Immature natural killer cell (primary cell): ENCODE measurements around the gene ZDHHC13. TPM values are rescaled to one million over a fixed set of nuclear protein-coding genes. Genes with fewer than 3 reads are reported as not detected.
"Not testable (repeated sequence)": the region's sequence is repeated elsewhere in the genome, so short reads cannot be mapped to it uniquely, and the experiment has no call there.

ENCODE experiments used
- DNase-seq, 3 donors: peaks; one replicate each; pipeline ENCODE4 v3.0.0; 2022; ENCODE audit warnings: mixed read lengths in 1 of 3
- H3K27ac Mint-ChIP-seq, 6 donors: one replicate each; pipeline ENCODE4 v1.8.0; 2020; ENCODE audit warnings: mixed read lengths in 6 of 6, mild to moderate bottlenecking in 5 of 6, inconsistent platforms in 4 of 6, moderate library complexity in 3 of 6
- H3K27me3 Mint-ChIP-seq, 3 donors: one replicate each; pipeline ENCODE4 v1.8.0; 2020 to 2021; ENCODE audit warnings: low read depth in 3 of 3, mild to moderate bottlenecking in 3 of 3, mixed read lengths in 3 of 3, moderate library complexity in 3 of 3, inconsistent platforms in 1 of 3
- H3K36me3 Mint-ChIP-seq, 3 donors: one replicate each; pipeline ENCODE4 v1.8.0; 2020; ENCODE audit warnings: mixed read lengths in 3 of 3, inconsistent platforms in 2 of 3, mild to moderate bottlenecking in 2 of 3
- H3K4me1 Mint-ChIP-seq, 2 donors: one replicate each; pipeline ENCODE4 v1.8.0; 2020; ENCODE audit warnings: inconsistent platforms in 2 of 2, mild to moderate bottlenecking in 2 of 2, mixed read lengths in 2 of 2, moderate library complexity in 1 of 2
- H3K4me3 Mint-ChIP-seq, 5 donors: one replicate each; pipeline ENCODE4 v1.8.0; 2020; ENCODE audit warnings: mild to moderate bottlenecking in 5 of 5, mixed read lengths in 5 of 5, inconsistent platforms in 3 of 5, moderate library complexity in 3 of 5
- H3K9me3 Mint-ChIP-seq, 6 donors: one replicate each; pipeline ENCODE4 v1.8.0; 2020; ENCODE audit warnings: mild to moderate bottlenecking in 6 of 6, mixed read lengths in 6 of 6, inconsistent platforms in 4 of 6, moderate library complexity in 3 of 6
- polyA plus RNA-seq, 3 donors: library from polyadenylated mRNA; unstranded; fragments of 300-500 nt; fragmentation: Illumina TruSeq; gene quantifications; one replicate each; pipeline ENCODE4 v1.2.3, GENCODE V29; 2021

ZDHHC13 gene
- polyA plus RNA-seq, 3 donors from 2014 or later = 10.2 to 20.4 (median 13.6) TPM

- no peak overlapping the region for H3K4me3 Mint-ChIP-seq
- no peaks in the 10 kb centered on the region for H3K9me3 Mint-ChIP-seq
- no peak for DNase-seq
- H3K27me3 Mint-ChIP-seq = peaks cover 3 to 16% (median 6%) of the 10 kb centered on the region in 3 donors
- peaks cover 7% of the 10 kb centered on the region in 2 donors for H3K4me1 Mint-ChIP-seq
- no peak overlapping the region for H3K27ac Mint-ChIP-seq
- H3K36me3 Mint-ChIP-seq = no peaks in the 10 kb centered on the region
Observed at GRCh38 chr11:19111809-19112208, 5.2 kb upstream of the ZDHHC13 start.

- H3K9me3 Mint-ChIP-seq = no peaks in the 10 kb centered on the region
Observed at GRCh38 chr11:19116276-19116970, 545 bp upstream of the ZDHHC13 start.

DNA sequence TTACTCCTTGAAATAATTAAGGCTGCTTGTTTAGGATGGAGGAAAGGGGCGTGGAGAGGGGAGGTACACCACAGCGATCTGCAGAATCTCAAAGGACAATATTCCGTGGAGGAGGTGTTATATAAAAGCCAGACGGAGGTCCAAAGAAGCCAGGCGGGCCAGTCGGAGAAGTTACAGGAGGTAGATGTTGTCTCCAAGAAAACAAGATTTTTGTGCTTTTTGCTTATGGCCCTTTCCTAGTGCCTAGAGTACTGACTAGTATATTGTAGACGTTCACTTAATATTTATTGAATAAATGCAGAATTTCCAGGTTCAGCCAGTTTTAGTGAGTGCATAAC, 761 bp downstream of the ZDHHC13 start:
- Mint-ChIP-seq H3K4me1 (peaks cover 49 to 57% of the 10 kb centered on the region in 2 donors), H3K9me3 (no peaks in the 10 kb centered on the region), H3K27ac (peak overlapping the region in 5 of 6 donors; percentile 48 to 90 (median 71)), H3K36me3 (peaks cover 4 to 6% (median 4%) of the 10 kb centered on the region in 3 donors), H3K27me3 (peaks cover 6 to 7% (median 6%) of the 10 kb centered on the region in 3 donors), H3K4me3 (peak overlapping the region; percentile 90 to 95 (median 92))
- DNase-seq = no peak

More at GRCh38 chr11:19116276-19116970, 545 bp upstream of the ZDHHC13 start:
- Mint-ChIP-seq H3K36me3 (peaks cover 4 to 6% (median 4%) of the 10 kb centered on the region in 3 donors), H3K4me3 (peak overlapping the region; percentile 90 to 95 (median 92)), H3K27me3 (peaks cover 6 to 8% (median 7%) of the 10 kb centered on the region in 3 donors), H3K4me1 (peaks cover 43 to 48% of the 10 kb centered on the region in 2 donors), H3K27ac (peak overlapping the region; percentile 57 to 93 (median 91))
- peak in 1 of 3 donors; percentile 4 for DNase-seq

DNA sequence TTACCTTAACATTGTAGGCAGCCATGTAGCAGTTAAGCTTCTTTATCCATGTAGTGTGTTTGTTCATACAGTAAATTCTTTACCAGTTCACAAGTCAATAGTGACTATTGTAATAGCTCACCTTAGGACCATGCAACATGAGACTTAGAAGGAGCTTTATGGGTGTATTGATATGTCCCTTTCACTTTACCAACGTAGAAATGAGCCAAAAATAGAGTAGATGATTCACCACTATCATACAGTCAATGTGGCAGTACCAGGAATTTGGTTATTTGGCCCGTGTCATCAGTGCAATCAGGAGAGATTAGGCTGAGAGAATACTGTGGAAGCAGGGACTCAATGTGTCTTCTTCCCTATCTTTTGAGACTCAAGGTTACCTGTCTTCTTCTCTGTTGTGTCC, 4.7 kb downstream of the ZDHHC13 start:
- H3K27ac Mint-ChIP-seq = peak overlapping the region in 1 of 6 donors; percentile 40

GRCh38 chr11:19122960-19123615, 6.1 kb downstream of the ZDHHC13 start:
- H3K4me3 Mint-ChIP-seq = no peak overlapping the region
- peaks cover 0 to 2% (median 0%) of the 10 kb centered on the region in 3 donors for H3K27me3 Mint-ChIP-seq
- DNase-seq = no peak
- H3K36me3 Mint-ChIP-seq = peaks cover 14 to 31% (median 18%) of the 10 kb centered on the region in 3 donors
- no peaks in the 10 kb centered on the region for H3K9me3 Mint-ChIP-seq
- peaks cover 41 to 66% of the 10 kb centered on the region in 2 donors for H3K4me1 Mint-ChIP-seq
- no peak overlapping the region for H3K27ac Mint-ChIP-seq

More for the DNA sequence above, 4.7 kb downstream of the ZDHHC13 start:
- Mint-ChIP-seq H3K27me3 (peaks cover 4 to 7% (median 4%) of the 10 kb centered on the region in 3 donors), H3K9me3 (no peaks in the 10 kb centered on the region), H3K4me3 (no peak overlapping the region), H3K4me1 (peaks cover 48 to 64% of the 10 kb centered on the region in 2 donors), H3K36me3 (peaks cover 6 to 16% (median 9%) of the 10 kb centered on the region in 3 donors)
- DNase-seq = no peak

GRCh38 chr11:19126562-19127325, 9.8 kb downstream of the ZDHHC13 start:
- H3K36me3 Mint-ChIP-seq = peaks cover 10 to 41% (median 30%) of the 10 kb centered on the region in 3 donors
- H3K27me3 Mint-ChIP-seq, H3K9me3 Mint-ChIP-seq, DNase-seq, H3K4me3 Mint-ChIP-seq, H3K27ac Mint-ChIP-seq: not testable (repeated sequence)
- peaks cover 15 to 38% of the 10 kb centered on the region in 2 donors for H3K4me1 Mint-ChIP-seq

DNA sequence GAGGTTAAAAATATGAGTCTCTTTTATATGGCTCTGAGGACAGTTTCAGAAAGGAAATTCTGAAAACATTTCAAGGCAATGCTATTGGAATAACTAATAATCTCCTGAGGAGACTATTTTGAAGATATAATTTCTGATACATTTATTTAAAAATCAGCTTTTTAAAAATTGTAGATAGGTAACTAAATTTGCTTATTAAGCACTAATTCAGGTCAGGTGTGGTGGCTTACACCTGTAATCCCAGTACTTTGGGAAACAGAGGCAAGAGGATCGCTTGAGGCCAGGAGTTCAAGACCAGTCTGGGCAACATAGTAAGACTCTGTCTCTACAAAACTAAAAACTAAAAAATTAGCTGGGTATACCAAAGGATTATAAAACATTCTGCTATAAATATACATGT, 17.0 kb downstream of the ZDHHC13 start:
- Mint-ChIP-seq H3K27ac (no peak overlapping the region), H3K4me1 (peaks cover 0 to 2% of the 10 kb centered on the region in 2 donors), H3K4me3 (no peak overlapping the region), H3K9me3 (peaks cover 3 to 19% (median 10%) of the 10 kb centered on the region in 6 donors), H3K36me3 (peaks cover 23 to 35% (median 31%) of the 10 kb centered on the region in 3 donors), H3K27me3 (peaks cover 0 to 2% (median 0%) of the 10 kb centered on the region in 3 donors)
- DNase-seq = no peak

DNA sequence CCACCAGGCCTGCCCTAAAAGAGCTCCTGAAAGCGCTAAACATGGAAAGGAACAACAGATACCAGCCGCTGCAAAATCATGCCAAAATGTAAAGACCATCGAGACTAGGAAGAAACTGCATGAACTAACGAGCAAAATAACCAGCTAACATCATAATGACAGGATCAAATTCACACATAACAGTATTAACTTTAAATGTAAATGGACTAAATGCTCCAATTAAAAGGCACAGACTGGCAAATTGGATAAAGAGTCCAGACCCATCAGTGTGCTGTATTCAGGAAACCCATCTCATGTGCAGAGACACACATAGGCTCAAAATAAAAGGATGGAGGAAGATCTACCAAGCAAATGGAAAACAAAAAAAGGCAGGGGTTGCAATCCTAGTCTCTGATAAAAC, 19.9 kb downstream of the ZDHHC13 start:
- not testable (repeated sequence) for DNase-seq, H3K27ac Mint-ChIP-seq, H3K4me3 Mint-ChIP-seq, H3K4me1 Mint-ChIP-seq, H3K27me3 Mint-ChIP-seq
- Mint-ChIP-seq H3K36me3 (peaks cover 18 to 21% (median 20%) of the 10 kb centered on the region in 3 donors), H3K9me3 (peaks cover 3 to 18% (median 9%) of the 10 kb centered on the region in 6 donors)

DNA sequence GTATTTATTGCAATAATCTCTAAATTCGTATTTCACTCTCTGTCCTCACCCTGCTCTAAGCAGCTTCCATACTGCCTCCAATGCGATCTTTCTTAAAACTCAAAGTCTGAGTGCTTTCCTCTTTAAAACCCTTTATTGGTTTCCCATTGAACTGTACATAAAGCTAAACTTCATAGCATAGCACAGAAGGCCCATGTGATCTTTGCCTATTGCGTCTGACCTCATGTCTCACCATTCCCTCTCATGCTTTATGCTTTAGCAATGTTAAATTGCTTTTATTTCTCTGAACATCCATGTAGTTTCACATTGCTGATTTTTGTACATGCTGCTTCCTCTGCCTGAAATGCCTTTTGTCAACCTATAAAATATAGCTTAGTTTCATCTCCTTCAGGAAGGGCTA, 28.4 kb downstream of the ZDHHC13 start:
- Mint-ChIP-seq H3K27me3 (no peaks in the 10 kb centered on the region), H3K4me3 (no peak overlapping the region), H3K9me3 (peaks cover 0 to 3% (median 0%) of the 10 kb centered on the region in 6 donors), H3K36me3 (peaks cover 13 to 29% (median 15%) of the 10 kb centered on the region in 3 donors), H3K4me1 (no peaks in the 10 kb centered on the region), H3K27ac (no peak overlapping the region)
- no peak for DNase-seq

DNA sequence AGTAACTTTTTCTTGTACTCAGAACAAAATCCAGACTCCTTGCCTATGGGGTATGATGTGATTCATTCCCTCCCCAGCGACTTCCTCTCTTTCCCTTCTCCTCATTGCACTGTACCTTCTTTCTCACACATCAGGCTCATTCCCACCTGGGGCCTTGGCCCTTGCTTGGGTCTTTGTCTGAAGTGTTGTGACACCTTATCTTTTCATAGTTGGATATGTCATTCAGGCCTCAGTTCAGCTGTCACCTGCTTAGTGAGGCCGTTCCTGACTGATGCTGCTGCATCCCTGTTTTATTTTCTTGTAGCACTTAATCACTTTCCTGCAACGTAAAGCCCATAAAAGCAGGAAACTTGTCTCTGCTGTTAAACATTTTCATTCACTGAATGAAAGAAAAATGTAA, 39.9 kb downstream of the ZDHHC13 start:
- Mint-ChIP-seq H3K27ac (peak overlapping the region in 1 of 6 donors; percentile 17), H3K27me3 (no peaks in the 10 kb centered on the region), H3K4me3 (no peak overlapping the region), H3K36me3 (peaks cover 34 to 63% (median 42%) of the 10 kb centered on the region in 3 donors), H3K4me1 (peaks cover 0 to under 1% of the 10 kb centered on the region in 2 donors), H3K9me3 (no peaks in the 10 kb centered on the region)
- DNase-seq = no peak

DNA sequence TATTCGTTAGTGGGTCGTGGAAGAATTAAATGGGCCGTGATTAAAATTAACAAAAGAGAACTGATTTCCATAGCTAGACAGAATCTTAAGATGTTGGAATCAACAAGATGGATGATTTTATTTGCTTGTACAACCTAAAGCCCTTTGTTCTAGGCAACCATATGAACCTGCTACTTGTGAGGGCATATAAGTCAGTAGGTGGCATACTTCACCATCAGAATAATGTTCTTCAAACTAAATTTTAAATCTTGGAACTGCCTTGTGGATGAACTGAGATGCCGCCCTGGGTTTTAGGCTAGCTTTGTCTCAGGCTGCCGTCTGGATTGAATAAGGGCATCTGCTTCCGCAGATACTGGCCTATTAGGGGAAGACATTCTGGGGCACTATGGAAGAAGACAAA, 43.9 kb downstream of the ZDHHC13 start:
- no peaks in the 10 kb centered on the region for H3K9me3 Mint-ChIP-seq
- H3K27ac Mint-ChIP-seq = no peak overlapping the region
- peaks cover 6 to 18% of the 10 kb centered on the region in 2 donors for H3K4me1 Mint-ChIP-seq
- H3K36me3 Mint-ChIP-seq = peaks cover 16 to 60% (median 30%) of the 10 kb centered on the region in 3 donors
- H3K4me3 Mint-ChIP-seq = no peak overlapping the region
- H3K27me3 Mint-ChIP-seq = no peaks in the 10 kb centered on the region
- DNase-seq = no peak

DNA sequence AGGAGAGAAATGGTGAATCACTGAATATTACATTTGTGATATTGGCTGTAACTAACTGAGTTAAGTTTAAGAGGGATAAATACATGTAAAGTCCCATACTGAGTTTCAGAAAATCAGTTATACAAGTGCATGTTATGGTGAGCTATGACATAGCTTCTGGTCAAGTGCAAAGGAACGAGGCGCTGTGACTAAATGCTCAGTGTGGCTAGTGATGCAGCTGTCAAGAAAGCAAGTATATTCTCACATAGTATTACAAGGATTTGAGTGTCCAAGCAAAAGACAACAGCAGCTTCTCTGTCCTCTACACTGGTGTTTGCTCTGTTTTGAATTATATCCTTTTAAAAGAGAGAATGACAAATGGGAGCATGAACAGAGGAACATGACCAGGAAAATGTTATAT, 44.7 kb downstream of the ZDHHC13 start:
- DNase-seq = no peak
- Mint-ChIP-seq H3K36me3 (peaks cover 16 to 63% (median 30%) of the 10 kb centered on the region in 3 donors), H3K27me3 (no peaks in the 10 kb centered on the region), H3K27ac (no peak overlapping the region), H3K4me3 (no peak overlapping the region), H3K9me3 (no peaks in the 10 kb centered on the region), H3K4me1 (peaks cover 6 to 18% of the 10 kb centered on the region in 2 donors)

DNA sequence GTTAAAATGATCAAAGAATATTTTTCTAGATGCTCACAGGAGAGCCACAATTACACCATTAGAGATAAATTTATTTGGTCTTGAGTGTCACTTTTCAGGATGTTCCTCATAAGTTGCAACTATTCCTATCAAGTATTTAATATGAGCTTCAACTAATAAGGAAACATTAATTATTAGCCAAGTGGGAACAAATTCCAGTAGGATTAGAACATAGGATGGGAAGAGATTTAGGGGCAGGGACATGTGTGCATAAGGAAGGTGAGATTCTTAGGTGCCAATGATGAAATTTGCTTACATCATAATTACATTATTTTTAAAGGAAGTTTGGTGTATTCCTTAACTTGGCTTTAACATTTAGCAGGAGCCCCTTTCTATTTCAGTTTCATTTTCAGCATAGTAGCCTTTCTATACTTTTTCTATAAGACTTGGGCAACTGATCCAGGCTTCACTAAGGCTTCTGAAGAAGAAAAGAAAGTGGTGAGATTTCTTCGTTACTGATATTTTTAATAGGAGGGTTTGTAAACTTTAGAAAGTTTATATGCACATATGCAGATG, 46.1 kb downstream of the ZDHHC13 start:
- H3K9me3 Mint-ChIP-seq = no peaks in the 10 kb centered on the region
- H3K36me3 Mint-ChIP-seq = peaks cover 20 to 64% (median 35%) of the 10 kb centered on the region in 3 donors
- no peak overlapping the region for H3K4me3 Mint-ChIP-seq
- no peak for DNase-seq
- no peak overlapping the region for H3K27ac Mint-ChIP-seq
- H3K4me1 Mint-ChIP-seq = peaks cover 6 to 18% of the 10 kb centered on the region in 2 donors
- no peaks in the 10 kb centered on the region for H3K27me3 Mint-ChIP-seq
